Uterus (tissue), 4 donors: ENCODE data around the gene RASSF4. TPM values are rescaled to one million over a fixed set of nuclear protein-coding genes. Genes with fewer than 3 reads are reported as not detected.

Experiments
- DNase-seq, 2 donors: peaks; one replicate each; pipeline ENCODE4 v3.0.0-alpha.2; 2019 to 2020
- H3K27ac ChIP-seq, 2 donors: fragments of 200-600 bp; sonication (generic); 1 replicate in 1 of 2; 2 replicates in 1 of 2; pipeline ENCODE4 v1.5.1; 2016 to 2018
- H3K27me3 ChIP-seq, 2 donors: fragments of 200-600 bp; sonication (generic); one replicate each; pipeline ENCODE4 v1.5.1; 2018 to 2019; ENCODE audit warnings: control low read depth in 1 of 2
- H3K36me3 ChIP-seq, 2 donors: fragments of 200-600 bp; sonication (generic); one replicate each; pipeline ENCODE4 v1.5.1; 2019; ENCODE audit warnings: control low read depth in 1 of 2
- H3K4me1 ChIP-seq, 2 donors: fragments of 200-600 bp; sonication (generic); one replicate each; pipeline ENCODE4 v1.5.1; 2018 to 2019; ENCODE audit warnings: control low read depth in 1 of 2
- H3K4me3 ChIP-seq, 2 donors: fragments of 200-600 bp; sonication (generic); 1 replicate in 1 of 2; 2 replicates in 1 of 2; pipeline ENCODE4 v1.5.1; 2018 to 2019; ENCODE audit warnings: mild to moderate bottlenecking in 1 of 2
- H3K9me3 ChIP-seq, 2 donors: fragments of 200-600 bp; sonication (generic); one replicate each; pipeline ENCODE4 v1.5.1; 2019; ENCODE audit warnings: control low read depth in 1 of 2
- POLR2A ChIP-seq, 2 donors: fragments of 450-650 bp; IDR thresholded peaks; one replicate each; pipeline ENCODE4 v1.6.1; 2016; ENCODE audit warnings: antibody characterized with exemption in 2 of 2, mild to moderate bottlenecking in 1 of 2, moderate library complexity in 1 of 2
- intact Hi-C: fragments of 100-400 bp; cut with DNase I; formaldehyde crosslinking; loops from one replicate; pipeline ENCODE4 v1.15.1; 2023; ENCODE audit warnings: low total_unique reads
- total RNA-seq, 4 donors: library from RNA; depleted of rRNA in 3 of 4; stranded (reverse); fragments of >200 nt in 3 of 4; gene quantifications; one replicate each; pipeline versions ENCODE4 v1.1.0 to v1.2.4, GENCODE V29; 2014 to 2023
- TF ChIP-seq, protein P1 (sequence below), 4 experiments: fragments of 200-600 bp in 2 of 4; fragments of 450-650 bp in 2 of 4; sonication (generic) in 2 of 4; IDR thresholded peaks; one replicate each; pipeline ENCODE4 v1.5.1; 2016 to 2019; ENCODE audit warnings: antibody characterized with exemption in 4 of 4, mild to moderate bottlenecking in 2 of 4, moderate library complexity in 1 of 4
- donor health status: DM: yes; HTN: yes; CAD: no.

RASSF4 gene
- total RNA-seq, 4 donors from 2014 or later, result 6.1 to 26.5 (median 8.2) TPM

DNA sequence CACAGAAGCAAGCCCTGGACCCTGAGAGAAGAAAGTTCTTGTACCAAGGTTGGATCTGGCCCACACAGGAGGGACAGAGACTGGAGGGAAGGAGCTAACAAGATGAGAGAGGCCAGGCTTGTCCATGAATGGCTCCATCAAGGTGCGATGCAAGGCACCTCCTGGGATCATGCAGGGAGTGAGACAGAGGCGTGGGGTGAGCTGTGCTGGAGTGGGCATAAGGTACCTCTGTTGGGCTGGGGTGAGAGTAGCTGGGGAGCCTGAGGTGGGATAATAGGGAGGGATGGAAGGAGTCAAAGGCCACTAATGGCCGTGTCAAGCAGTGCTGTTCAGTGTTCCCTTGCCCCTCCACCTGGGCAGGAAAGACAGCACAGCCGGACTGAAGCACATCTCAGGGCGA is 38.5 kb upstream of the RASSF4 start:
- Histone ChIP-seq H3K27me3 (no peaks in the 10 kb centered on the region), H3K9me3 (no peaks in the 10 kb centered on the region), H3K36me3 (no peaks in the 10 kb centered on the region), H3K4me1 (no peaks in the 10 kb centered on the region), H3K4me3 (no peak overlapping the region), H3K27ac (no peak overlapping the region)
- TF ChIP-seq, protein P1, sequence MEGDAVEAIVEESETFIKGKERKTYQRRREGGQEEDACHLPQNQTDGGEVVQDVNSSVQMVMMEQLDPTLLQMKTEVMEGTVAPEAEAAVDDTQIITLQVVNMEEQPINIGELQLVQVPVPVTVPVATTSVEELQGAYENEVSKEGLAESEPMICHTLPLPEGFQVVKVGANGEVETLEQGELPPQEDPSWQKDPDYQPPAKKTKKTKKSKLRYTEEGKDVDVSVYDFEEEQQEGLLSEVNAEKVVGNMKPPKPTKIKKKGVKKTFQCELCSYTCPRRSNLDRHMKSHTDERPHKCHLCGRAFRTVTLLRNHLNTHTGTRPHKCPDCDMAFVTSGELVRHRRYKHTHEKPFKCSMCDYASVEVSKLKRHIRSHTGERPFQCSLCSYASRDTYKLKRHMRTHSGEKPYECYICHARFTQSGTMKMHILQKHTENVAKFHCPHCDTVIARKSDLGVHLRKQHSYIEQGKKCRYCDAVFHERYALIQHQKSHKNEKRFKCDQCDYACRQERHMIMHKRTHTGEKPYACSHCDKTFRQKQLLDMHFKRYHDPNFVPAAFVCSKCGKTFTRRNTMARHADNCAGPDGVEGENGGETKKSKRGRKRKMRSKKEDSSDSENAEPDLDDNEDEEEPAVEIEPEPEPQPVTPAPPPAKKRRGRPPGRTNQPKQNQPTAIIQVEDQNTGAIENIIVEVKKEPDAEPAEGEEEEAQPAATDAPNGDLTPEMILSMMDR (IDR thresholded peaks at IDR 0.05), result no peak
- no peak for TF ChIP-seq POLR2A (IDR thresholded peaks at IDR 0.05)
- DNase-seq, result no peak
- intact Hi-C loops, result no loop called here

- Histone ChIP-seq H3K4me1 (no peaks in the 10 kb centered on the region), H3K4me3 (no peak overlapping the region), H3K27me3 (no peaks in the 10 kb centered on the region), H3K36me3 (no peaks in the 10 kb centered on the region), H3K27ac (no peak overlapping the region), H3K9me3 (no peaks in the 10 kb centered on the region)
- DNase-seq, result no peak
- TF ChIP-seq, protein P1 (IDR thresholded peaks at IDR 0.05), result no peak
- TF ChIP-seq POLR2A (IDR thresholded peaks at IDR 0.05), result no peak
- intact Hi-C loops, result no loop called here
Measured at GRCh38 chr10:44921506-44921905, 38.1 kb upstream of the RASSF4 start.

DNA sequence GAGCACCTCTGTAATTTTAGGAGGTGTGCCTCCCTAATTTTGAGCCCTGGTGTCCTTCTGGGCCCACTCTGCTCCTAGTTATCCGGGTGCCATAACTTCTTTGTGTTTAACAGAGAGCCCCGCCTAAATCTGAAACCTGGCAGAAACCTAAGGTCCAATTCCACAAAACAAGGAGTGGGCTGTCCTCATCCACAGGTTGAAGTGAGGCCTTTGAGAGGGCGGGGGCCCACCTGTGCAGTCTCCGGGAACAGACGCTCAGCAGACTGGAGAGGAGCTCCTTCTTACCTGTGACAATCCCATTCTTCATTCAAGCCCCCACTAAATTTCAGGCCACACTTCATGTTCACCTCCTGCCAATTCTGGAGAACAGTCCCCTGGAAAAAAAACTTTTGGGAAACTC is 37.6 kb upstream of the RASSF4 start:
- Histone ChIP-seq H3K27ac (no peak overlapping the region), H3K4me3 (no peak overlapping the region), H3K9me3 (no peaks in the 10 kb centered on the region), H3K4me1 (no peaks in the 10 kb centered on the region), H3K27me3 (no peaks in the 10 kb centered on the region), H3K36me3 (no peaks in the 10 kb centered on the region)
- DNase-seq, result no peak
- intact Hi-C loops, result no loop called here
- TF ChIP-seq, protein P1 (IDR thresholded peaks at IDR 0.05), result no peak
- no peak for TF ChIP-seq POLR2A (IDR thresholded peaks at IDR 0.05)

DNA sequence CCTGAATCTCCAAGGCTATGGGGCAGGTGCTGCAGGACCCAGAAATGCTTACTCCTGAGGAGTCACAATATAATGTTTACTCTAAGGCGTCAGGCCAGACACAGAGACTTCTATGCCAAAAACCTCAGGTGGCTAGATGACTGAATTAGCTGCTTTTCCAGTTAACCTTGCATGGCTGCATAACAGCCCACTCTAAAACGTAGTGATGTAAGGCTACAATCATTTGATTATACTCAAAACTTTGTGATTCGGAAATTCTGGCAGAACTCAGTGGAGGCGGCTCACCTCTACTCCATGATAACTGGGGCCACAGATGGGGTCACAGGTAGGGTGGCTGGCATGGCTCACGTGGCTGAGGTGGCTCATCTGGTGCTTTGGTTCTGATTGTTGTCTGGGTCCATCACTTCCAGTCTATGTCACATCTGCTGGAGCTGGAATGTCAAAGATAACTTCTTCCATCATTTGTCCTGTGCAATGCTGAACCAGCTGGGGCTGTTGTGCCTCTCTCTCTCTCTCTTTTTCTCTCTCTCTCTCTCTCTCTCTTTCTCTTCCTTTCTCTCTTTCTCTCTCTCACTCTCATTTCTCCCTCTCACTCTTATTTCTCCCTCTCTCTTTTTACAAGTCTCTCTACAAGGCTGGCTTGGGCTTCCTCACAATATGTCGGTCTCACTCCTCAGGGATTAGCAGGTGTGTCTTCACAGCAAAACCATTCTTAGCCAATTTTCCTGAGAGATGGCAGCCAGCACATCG is 36.6 kb upstream of the RASSF4 start:
- Histone ChIP-seq H3K9me3 (no peaks in the 10 kb centered on the region), H3K4me3 (no peak overlapping the region), H3K4me1 (no peaks in the 10 kb centered on the region), H3K27ac (no peak overlapping the region), H3K36me3 (no peaks in the 10 kb centered on the region), H3K27me3 (no peaks in the 10 kb centered on the region)
- TF ChIP-seq, protein P1 (IDR thresholded peaks at IDR 0.05), result no peak
- TF ChIP-seq POLR2A (IDR thresholded peaks at IDR 0.05), result no peak
- no peak for DNase-seq
- intact Hi-C loops, result no loop called here

DNA sequence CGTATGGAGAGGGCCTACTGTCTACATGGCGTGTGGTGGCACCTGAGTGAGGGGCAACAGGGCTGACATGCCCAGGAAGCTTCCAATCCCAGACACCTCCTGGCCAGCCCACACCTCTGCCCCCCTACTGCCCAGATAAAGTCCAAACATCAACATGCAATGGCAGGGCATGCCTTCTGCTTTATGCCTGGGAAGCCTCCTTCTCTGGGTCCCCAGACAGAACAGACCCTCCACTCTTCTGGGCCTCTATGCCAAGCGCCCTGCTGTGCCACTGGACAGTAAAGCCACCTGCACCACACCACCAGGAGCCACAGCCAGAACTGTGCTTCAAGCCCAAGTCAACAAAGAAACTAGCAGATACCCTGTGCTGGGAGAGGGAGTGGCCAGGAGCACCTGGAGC is 36.0 kb upstream of the RASSF4 start:
- H3K27ac ChIP-seq, result no peak overlapping the region
- H3K4me1 ChIP-seq, result no peaks in the 10 kb centered on the region
- H3K27me3 ChIP-seq, result no peaks in the 10 kb centered on the region
- H3K36me3 ChIP-seq, result no peaks in the 10 kb centered on the region
- no peaks in the 10 kb centered on the region for H3K9me3 ChIP-seq
- intact Hi-C loops, result no loop called here
- no peak for DNase-seq
- TF ChIP-seq POLR2A (IDR thresholded peaks at IDR 0.05), result no peak
- TF ChIP-seq, protein P1 (IDR thresholded peaks at IDR 0.05), result no peak
- H3K4me3 ChIP-seq, result no peak overlapping the region
